DND-41 (cell line): ENCODE data around the gene SLC8A2.

Source experiments
- ATAC-seq: fragments of 200-7000 bp; cut with Tn5 transposase; 3 replicates; pipeline ENCODE4 v1.9.1; 2021; ENCODE audit warnings: low read depth; ENCODE audit not compliant: insufficient read depth
- DNase-seq: peaks from one replicate; pipeline ENCODE4 v3.0.0-alpha.2; 2020
- H2AFZ ChIP-seq: 2 replicates; pipeline ENCODE4 v1.6.0; 2012; ENCODE audit warnings: low read depth, low read length
- H3K27ac ChIP-seq: 2 replicates; pipeline ENCODE4 v1.5.1; 2012; ENCODE audit warnings: low read length, inconsistent platforms
- H3K27me3 ChIP-seq: fragments of 200-600 bp; sonication (generic); 2 replicates; pipeline ENCODE4 v1.6.0; 2012; ENCODE audit warnings: low read length, mild to moderate bottlenecking, inconsistent platforms; ENCODE audit not compliant: insufficient read depth, poor library complexity
- H3K36me3 ChIP-seq: 2 replicates; pipeline ENCODE4 v1.5.1; 2012; ENCODE audit warnings: low read length, inconsistent platforms; ENCODE audit not compliant: insufficient read depth
- H3K4me1 ChIP-seq: 2 replicates; pipeline ENCODE4 v1.5.1; 2012; ENCODE audit warnings: mild to moderate bottlenecking, low read length; ENCODE audit not compliant: insufficient read depth
- H3K4me2 ChIP-seq: 2 replicates; pipeline ENCODE4 v1.6.0; 2012; ENCODE audit warnings: mild to moderate bottlenecking, moderate library complexity, low read length, inconsistent platforms; ENCODE audit not compliant: insufficient read depth
- H3K4me3 ChIP-seq, 2 experiments: fragments of 200-600 bp in 1 of 2; shearing (Covaris generic) in 1 of 2; 2 replicates each; pipeline ENCODE4 v1.5.1; 2012 to 2016; ENCODE audit warnings: inconsistent platforms in 2 of 2, low read length in 2 of 2, mild to moderate bottlenecking in 2 of 2, low read depth in 1 of 2, moderate library complexity in 1 of 2
- H3K79me2 ChIP-seq: 2 replicates; pipeline ENCODE4 v1.6.0; 2012; ENCODE audit warnings: low read length, inconsistent platforms; ENCODE audit not compliant: insufficient read depth
- H3K9ac ChIP-seq: 2 replicates; pipeline ENCODE4 v1.6.0; 2012; ENCODE audit warnings: low read depth, mild to moderate bottlenecking, inconsistent platforms, low read length, moderate library complexity
- H3K9me3 ChIP-seq: 2 replicates; pipeline ENCODE4 v1.5.1; 2012; ENCODE audit warnings: low read length, moderate library complexity, mild to moderate bottlenecking, inconsistent platforms; ENCODE audit not compliant: insufficient read depth, severe bottlenecking
- H4K20me1 ChIP-seq: 2 replicates; pipeline ENCODE4 v1.6.0; 2012; ENCODE audit warnings: low read length; ENCODE audit not compliant: insufficient read depth
- CTCF ChIP-seq: IDR thresholded peaks from 2 replicates; pipeline ENCODE4 v1.5.1; 2012; ENCODE audit warnings: borderline replicate concordance, low read length, moderate library complexity, mild to moderate bottlenecking; ENCODE audit not compliant: poor library complexity, severe bottlenecking; ENCODE audit errors: extremely low read depth
- EZH2 ChIP-seq: IDR thresholded peaks from 3 replicates; pipeline ENCODE4 v1.6.1; 2012; ENCODE audit warnings: borderline replicate concordance, low read depth, mild to moderate bottlenecking, moderate library complexity, low read length, inconsistent platforms; ENCODE audit not compliant: severe bottlenecking

SLC8A2 gene

GRCh38 chr19:47479701-47480503 lies 8.2 kb upstream of the SLC8A2 start:
- ATAC-seq (no peak), DNase-seq (no peak)
- Histone ChIP-seq H3K79me2 (0 out of 2 replicates have a peak, but pooled peaks cover 3% of the 10 kb centered on the region), H3K4me1 (peaks cover 14% of the 10 kb centered on the region), H3K9me3 (no peaks in the 10 kb centered on the region), H2AFZ (no peak overlapping the region), H4K20me1 (0 out of 2 replicates have a peak, but pooled peaks cover 3% of the 10 kb centered on the region), H3K4me2 (no peak overlapping the region), H3K9ac (no peak overlapping the region), H3K36me3 (no peaks in the 10 kb centered on the region), H3K27me3 (no peaks in the 10 kb centered on the region), H3K4me3 (no peak overlapping the region), H3K27ac (no peak overlapping the region)
- TF ChIP-seq CTCF, result no peak
- TF ChIP-seq EZH2, result no peak

GRCh38 chr19:47476438-47476972 lies 4.8 kb upstream of the SLC8A2 start:
- no peak overlapping the region for H3K4me2 ChIP-seq
- no peak overlapping the region for H3K27ac ChIP-seq
- no peak overlapping the region for H3K9ac ChIP-seq
- H3K4me1 ChIP-seq, result peaks cover 8% of the 10 kb centered on the region
- DNase-seq, result no peak
- H3K27me3 ChIP-seq, result no peaks in the 10 kb centered on the region
- ATAC-seq, result no peak
- TF ChIP-seq EZH2 (no peak), CTCF (no peak)
- H3K9me3 ChIP-seq, result no peaks in the 10 kb centered on the region
- H2AFZ ChIP-seq, result no peak overlapping the region
- H3K79me2 ChIP-seq, result no peaks in the 10 kb centered on the region
- H3K36me3 ChIP-seq, result no peaks in the 10 kb centered on the region
- H3K4me3 ChIP-seq, result no peak overlapping the region
- peaks cover 15% of the 10 kb centered on the region for H4K20me1 ChIP-seq

GRCh38 chr19:47475465-47475864 lies 3.8 kb upstream of the SLC8A2 start:
- no peaks in the 10 kb centered on the region for H3K9me3 ChIP-seq
- no peak overlapping the region for H3K4me3 ChIP-seq
- DNase-seq, result no peak
- no peaks in the 10 kb centered on the region for H3K27me3 ChIP-seq
- H3K9ac ChIP-seq, result no peak overlapping the region
- no peak overlapping the region for H3K27ac ChIP-seq
- peaks cover 20% of the 10 kb centered on the region for H4K20me1 ChIP-seq
- H3K4me2 ChIP-seq, result no peak overlapping the region
- H3K4me1 ChIP-seq, result peaks cover 10% of the 10 kb centered on the region
- no peaks in the 10 kb centered on the region for H3K79me2 ChIP-seq
- TF ChIP-seq EZH2 (no peak), CTCF (no peak)
- ATAC-seq, result no peak
- no peak overlapping the region for H2AFZ ChIP-seq
- no peaks in the 10 kb centered on the region for H3K36me3 ChIP-seq
